H1 (cell line): Measurements from ENCODE around the gene FSD1L. TPM values are rescaled to one million over a fixed set of nuclear protein-coding genes. Genes with fewer than 3 reads are reported as not detected.

Experiments used
- CTCF ChIA-PET: fragments of 300-600 bp; sonication (Branson Sonifier 250); formaldehyde crosslinking; loops from one replicate; lab custom pipeline; 2021; ENCODE audit not compliant: partially characterized antibody; lab: Charles Lee
- POLR2A ChIA-PET: fragments of 300-600 bp; sonication (Branson Sonifier 250); formaldehyde crosslinking; loops from one replicate; lab custom pipeline; 2021; ENCODE audit warnings: inconsistent platforms; ENCODE audit not compliant: partially characterized antibody; lab: Charles Lee
- DNase-seq, 2 experiments: peaks; one replicate each; pipeline versions ENCODE4 v3.0.0 to v3.0.0-alpha.2; 2010 to 2022; ENCODE audit warnings: low spot score in 2 of 2, low read depth in 1 of 2, mixed read lengths in 1 of 2
- FAIRE-seq: peaks from 2 replicates; lab custom pipeline; 2011; peaks lifted over from hg19 to GRCh38; lab: Jason Lieb, UNC
- H2AFZ ChIP-seq: 2 replicates; pipeline ENCODE4 v1.8.1; 2012; ENCODE audit warnings: low read length, inconsistent platforms
- H2AK5ac ChIP-seq: 2 replicates; pipeline ENCODE4 v1.6.1; 2013; ENCODE audit warnings: low read depth, low read length
- H2BK120ac ChIP-seq: replicated peaks from 2 replicates; pipeline ENCODE3; 2013; ENCODE audit warnings: low read depth, low read length, inconsistent platforms
- H2BK12ac ChIP-seq: 2 replicates; pipeline ENCODE4 v1.6.1; 2013; ENCODE audit warnings: low read depth, low read length
- H2BK15ac ChIP-seq: 2 replicates; pipeline ENCODE4 v1.6.1; 2013; ENCODE audit warnings: low read length
- H2BK20ac ChIP-seq: 2 replicates; pipeline ENCODE4 v1.6.1; 2013; ENCODE audit warnings: low read length
- H2BK5ac ChIP-seq: 2 replicates; pipeline ENCODE4 v1.6.1; 2013; ENCODE audit warnings: low read depth, low read length
- H3K14ac ChIP-seq: 2 replicates; pipeline ENCODE4 v1.6.1; 2013; ENCODE audit warnings: inconsistent platforms; ENCODE audit not compliant: insufficient read length
- H3K18ac ChIP-seq: 2 replicates; pipeline ENCODE4 v1.6.1; 2013; ENCODE audit warnings: low read length; ENCODE audit errors: extremely low read depth
- H3K23ac ChIP-seq: 2 replicates; pipeline ENCODE4 v1.6.1; 2013; ENCODE audit warnings: inconsistent platforms; ENCODE audit not compliant: insufficient read length
- H3K23me2 ChIP-seq: 2 replicates; pipeline ENCODE4 v1.6.1; 2013; ENCODE audit warnings: low read depth, low read length
- H3K27ac ChIP-seq: 2 replicates; pipeline ENCODE4 v1.6.1; 2011; ENCODE audit warnings: low read depth, low read length, inconsistent platforms
- H3K27me3 ChIP-seq, 4 experiments: replicated peaks in 1 of 4; 1 replicate in 1 of 4; 2 replicates in 3 of 4; pipeline versions ENCODE4 v1.6.1 to v1.8.1; 2011 to 2013; ENCODE audit warnings: low read length in 3 of 4, mild to moderate bottlenecking in 3 of 4, inconsistent platforms in 2 of 4, mixed read lengths in 2 of 4, moderate library complexity in 1 of 4; ENCODE audit not compliant: control insufficient read depth in 3 of 4, insufficient read depth in 3 of 4; ENCODE audit errors: extremely low read depth in 1 of 4
- H3K36me3 ChIP-seq, 4 experiments: 2 replicates each; pipeline versions ENCODE4 v1.6.1 to v1.8.1; 2011 to 2013; ENCODE audit warnings: mild to moderate bottlenecking in 4 of 4, low read length in 3 of 4, moderate library complexity in 2 of 4, control low read depth in 1 of 4, inconsistent platforms in 1 of 4; ENCODE audit not compliant: insufficient read depth in 4 of 4, control insufficient read depth in 2 of 4
- H3K4ac ChIP-seq: replicated peaks from 2 replicates; pipeline ENCODE3; 2013; ENCODE audit warnings: low read length, low read depth, mixed read lengths, inconsistent platforms; ENCODE audit not compliant: insufficient read length
- H3K4me1 ChIP-seq, 4 experiments: replicated peaks in 1 of 4; 1 replicate in 1 of 4; 2 replicates in 3 of 4; pipeline versions ENCODE4 v1.6.1 to v1.8.1; 2011 to 2013; ENCODE audit warnings: low read length in 3 of 4, inconsistent platforms in 2 of 4, mixed read lengths in 1 of 4; ENCODE audit not compliant: insufficient read depth in 4 of 4, control insufficient read depth in 3 of 4
- H3K4me2 ChIP-seq, 2 experiments: 2 replicates each; pipeline versions ENCODE4 v1.6.1 to v1.8.1; 2011 to 2013; ENCODE audit warnings: low read depth in 2 of 2, low read length in 2 of 2, control low read depth in 1 of 2, inconsistent platforms in 1 of 2, mild to moderate bottlenecking in 1 of 2; ENCODE audit not compliant: insufficient read depth in 1 of 2
- H3K4me3 ChIP-seq, 4 experiments: fragments of 200-600, 300-600 bp in 1 of 4; sonication (generic), shearing (Covaris generic), sonication (Bioruptor Twin) in 1 of 4; 2 replicates each; pipeline versions ENCODE4 v1.5.1 to v1.8.1; 2011 to 2016; ENCODE audit warnings: low read length in 4 of 4, low read depth in 3 of 4, control low read depth in 2 of 4, inconsistent platforms in 2 of 4, mild to moderate bottlenecking in 2 of 4, mixed read lengths in 1 of 4, moderate library complexity in 1 of 4; ENCODE audit not compliant: insufficient read depth in 2 of 4; ENCODE audit errors: extremely low read depth in 1 of 4
- H3K56ac ChIP-seq: replicated peaks from 2 replicates; pipeline ENCODE3; 2013; ENCODE audit warnings: low read depth, mild to moderate bottlenecking, mixed read lengths, low read length, inconsistent platforms; ENCODE audit not compliant: insufficient read length
- H3K79me1 ChIP-seq: 2 replicates; pipeline ENCODE4 v1.6.1; 2013; ENCODE audit warnings: low read depth, low read length, control low read depth
- H3K79me2 ChIP-seq, 2 experiments: 2 replicates each; pipeline versions ENCODE4 v1.6.1 to v1.8.1; 2012 to 2013; ENCODE audit warnings: low read length in 2 of 2, mild to moderate bottlenecking in 2 of 2, inconsistent platforms in 1 of 2; ENCODE audit not compliant: insufficient read depth in 2 of 2, control insufficient read depth in 1 of 2
- H3K9ac ChIP-seq, 4 experiments: replicated peaks in 1 of 4; 1 replicate in 1 of 4; 2 replicates in 3 of 4; pipeline versions ENCODE4 v1.6.1 to v1.8.1; 2011 to 2013; ENCODE audit warnings: low read depth in 3 of 4, low read length in 3 of 4, control low read depth in 2 of 4, mild to moderate bottlenecking in 2 of 4, moderate library complexity in 2 of 4, inconsistent platforms in 1 of 4; ENCODE audit errors: extremely low read depth in 1 of 4
- H3K9me3 ChIP-seq, 2 experiments: 2 replicates each; pipeline versions ENCODE4 v1.6.1 to v1.8.1; 2012 to 2013; ENCODE audit warnings: mild to moderate bottlenecking in 2 of 2, moderate library complexity in 2 of 2, control low read depth in 1 of 2, inconsistent platforms in 1 of 2, low read depth in 1 of 2, low read length in 1 of 2, mixed read lengths in 1 of 2; ENCODE audit not compliant: insufficient read depth in 2 of 2
- H4K20me1 ChIP-seq, 2 experiments: replicated peaks in 1 of 2; 2 replicates each; pipeline versions ENCODE3 to v1.8.1; 2011 to 2013; ENCODE audit warnings: inconsistent platforms in 2 of 2, low read length in 2 of 2, mild to moderate bottlenecking in 1 of 2; ENCODE audit not compliant: insufficient read depth in 2 of 2, control insufficient read depth in 1 of 2
- H4K5ac ChIP-seq: 2 replicates; pipeline ENCODE4 v1.6.1; 2013; ENCODE audit warnings: low read length, low read depth, mixed read lengths, inconsistent platforms; ENCODE audit not compliant: insufficient read length
- H4K8ac ChIP-seq: 2 replicates; pipeline ENCODE4 v1.8.0; 2013; ENCODE audit warnings: mild to moderate bottlenecking, moderate library complexity, low read length, inconsistent platforms; ENCODE audit not compliant: insufficient read depth; ENCODE audit errors: extremely low read depth
- H4K91ac ChIP-seq: replicated peaks from 2 replicates; pipeline ENCODE3; 2013; ENCODE audit warnings: low read length, mixed read lengths, inconsistent platforms; ENCODE audit not compliant: insufficient read length
- CTBP2 ChIP-seq: IDR thresholded peaks from 2 replicates; pipeline ENCODE4 v1.7.0; 2011; ENCODE audit warnings: borderline replicate concordance, mild to moderate bottlenecking, moderate library complexity, mixed read lengths, low read length; ENCODE audit not compliant: insufficient read depth, insufficient read length
- EGR1 ChIP-seq: IDR thresholded peaks from 2 replicates; pipeline ENCODE4 v1.6.1; 2011; ENCODE audit warnings: low read depth, low read length, borderline replicate concordance
- MAFK ChIP-seq: IDR thresholded peaks from 2 replicates; pipeline ENCODE4 v1.6.1; 2012; ENCODE audit warnings: low read depth, mild to moderate bottlenecking, improper control_type of control experiment, low read length
- POLR2AphosphoS5 ChIP-seq: IDR thresholded peaks from 2 replicates; pipeline ENCODE4 v1.6.1; 2011; ENCODE audit warnings: low read depth, low read length
- POU5F1 ChIP-seq: IDR thresholded peaks from 2 replicates; pipeline ENCODE4 v1.6.1; 2011; ENCODE audit warnings: low read depth, mild to moderate bottlenecking, low read length, moderate library complexity
- RAD21 ChIP-seq, 2 experiments: IDR thresholded peaks in 1 of 2; conservative IDR thresholded peaks in 1 of 2; 2 replicates each; pipeline ENCODE4 v1.6.1; 2011; ENCODE audit warnings: low read depth in 2 of 2, low read length in 2 of 2, improper control_type of control experiment in 1 of 2, inconsistent platforms in 1 of 2, mild to moderate bottlenecking in 1 of 2, moderate library complexity in 1 of 2
- RFX5 ChIP-seq: IDR thresholded peaks from 2 replicates; pipeline ENCODE4 v1.6.1; 2011; ENCODE audit warnings: low read depth, low read length, improper control_type of control experiment, borderline replicate concordance
- RNF2 ChIP-seq: fragments of 200-900, 300-1000 bp; sonication (generic); IDR thresholded peaks from 2 replicates; pipeline ENCODE4 v1.7.1; 2016; ENCODE audit warnings: borderline replicate concordance, low read depth, mild to moderate bottlenecking, antibody characterized with exemption, low read length; ENCODE audit not compliant: poor library complexity, severe bottlenecking; ENCODE audit errors: missing control alignments
- SP2 ChIP-seq: IDR thresholded peaks from 2 replicates; pipeline ENCODE4 v1.6.1; 2012; ENCODE audit warnings: mild to moderate bottlenecking, low read length, inconsistent platforms
- SP4 ChIP-seq: IDR thresholded peaks from 2 replicates; pipeline ENCODE4 v1.6.1; 2012; ENCODE audit warnings: low read length, inconsistent platforms
- TAF7 ChIP-seq: optimal IDR thresholded peaks from 2 replicates; pipeline ENCODE3; 2011; ENCODE audit warnings: low read depth, mild to moderate bottlenecking, inconsistent platforms, low read length, moderate library complexity, borderline replicate concordance
- YY1 ChIP-seq: IDR thresholded peaks from 2 replicates; pipeline ENCODE4 v1.6.1; 2011; ENCODE audit warnings: low read depth, mild to moderate bottlenecking, low read length
- WGBS, 2 experiments: shearing (Covaris generic) in 1 of 2; methylation state at CpG; one replicate each; pipeline versions ENCODE4 v1.1.6 to v1.1.7; 2013 to 2015; ENCODE audit warnings: low lambda C conversion rate in 2 of 2, mixed read lengths in 2 of 2, inconsistent platforms in 1 of 2, low coverage in 1 of 2, missing lambda C conversion rate in 1 of 2; ENCODE audit not compliant: insufficient replicate concordance in 2 of 2, insufficient coverage in 1 of 2, insufficient read length in 1 of 2; ENCODE audit errors: extremely low coverage in 1 of 2, missing lambda C conversion rate in 1 of 2; 5-methylcytosine and 5-hydroxymethylcytosine counted together
- polyA plus RNA-seq, 7 experiments: library from polyadenylated mRNA; depleted of rRNA in 3 of 7; stranded (reverse) in 5 of 7; unstranded in 2 of 7; fragments of >200 nt in 5 of 7; fragments of 200-250 nt in 2 of 7; gene quantifications; 1 replicate in 5 of 7; 2 replicates in 1 of 7; 4 replicates in 1 of 7; pipeline versions ENCODE4 v1.2.1 to v1.2.3, GENCODE V29; 2011 to 2013; ENCODE audit warnings: missing spikeins in 2 of 7, mixed read lengths in 2 of 7
- total RNA-seq: library from RNA; stranded (reverse); fragmentation: NEBNext Ultra II Directional; extraction: Animal tissue kit (Norgen Biotek cat#: 25700); gene quantifications from 2 replicates; pipeline ENCODE4 v1.2.1, GENCODE V29; 2021
- TF ChIP-seq, protein P1 (sequence below): IDR thresholded peaks from 2 replicates; pipeline ENCODE4 v1.6.1; 2011; ENCODE audit warnings: low read depth, mild to moderate bottlenecking, low read length; ENCODE audit not compliant: insufficient read depth

FSD1L gene
- total and polyA plus RNA-seq, 2 of the 8 experiments (the other 6 are each of a cell fraction or from before 2014, with no cell fraction given), result 0.91 to 4.8 TPM

GRCh38 chr9:105459336-105459735 lies 11.5 kb downstream of the FSD1L start:
- ChIA-PET CTCF (interaction anchor here (0.8 to 1.1 kb wide), 2 partner anchors 17 to 34 kb away, joined by 3 to 4 read pairs; no protein-coding TSS in a partner anchor), POLR2A (interaction anchor here (0.7 kb wide), 1 partner anchor 12 kb away, joined by 3 read pairs; no protein-coding TSS in a partner anchor)
- no peak overlapping the region for H2BK120ac ChIP-seq
- H3K36me3 ChIP-seq, result peaks cover 0 to under 1% (median 0%) of the 10 kb centered on the region in 4 experiments; a peak in 2 of 8 replicates
- H3K9ac ChIP-seq, result no peak overlapping the region
- no peak overlapping the region for H4K91ac ChIP-seq
- H2BK5ac ChIP-seq, result no peak overlapping the region
- no peak overlapping the region for H2BK20ac ChIP-seq
- H3K79me2 ChIP-seq, result peaks cover 0 to 68% of the 10 kb centered on the region in 2 experiments; a peak in 3 of 4 replicates
- no peak overlapping the region for H2AK5ac ChIP-seq
- H3K79me1 ChIP-seq, result peaks cover 12% of the 10 kb centered on the region
- peaks cover 0 to 12% (median 5%) of the 10 kb centered on the region in 4 experiments; a peak in 5 of 7 replicates for H3K4me1 ChIP-seq
- H3K27me3 ChIP-seq, result no peaks in the 10 kb centered on the region
- no peak overlapping the region for H3K18ac ChIP-seq
- H3K23me2 ChIP-seq, result no peaks in the 10 kb centered on the region
- H3K56ac ChIP-seq, result no peak overlapping the region
- no peaks in the 10 kb centered on the region for H3K9me3 ChIP-seq
- peaks cover 0 to 8% of the 10 kb centered on the region in 2 experiments for H4K20me1 ChIP-seq
- DNase-seq, result no peak
- H4K8ac ChIP-seq, result no peak overlapping the region
- no peak overlapping the region for H3K14ac ChIP-seq
- H3K4ac ChIP-seq, result no peak overlapping the region
- no peak overlapping the region for H4K5ac ChIP-seq
- no peak for FAIRE-seq
- WGBS, 2 experiments, result 89% methylated on average over 2 of the region's 2 CpGs; no CpG with 5 or more reads in 1 of the 2 experiments
- H2BK15ac ChIP-seq, result no peak overlapping the region
- no peak overlapping the region for H3K27ac ChIP-seq
- no peak overlapping the region for H3K23ac ChIP-seq
- no peak overlapping the region for H3K4me2 ChIP-seq
- no peak overlapping the region for H3K4me3 ChIP-seq
- H2BK12ac ChIP-seq, result no peak overlapping the region
- no peak overlapping the region for H2AFZ ChIP-seq
- TF ChIP-seq SP4 (no peak), RNF2 (no peak), RFX5 (no peak), EGR1 (no peak), CTBP2 (no peak), SP2 (no peak), YY1 (no peak), RAD21 (IDR thresholded peaks at IDR 0.05 in 1 of 2, conservative IDR thresholded peaks at IDR 0.05 in 1 of 2; ENCODE audit: low read depth in 2 of 2, low read length in 2 of 2) (no peak), TAF7 (no peak), POLR2AphosphoS5 (no peak), MAFK (no peak), POU5F1 (no peak)
- TF ChIP-seq, protein P1, sequence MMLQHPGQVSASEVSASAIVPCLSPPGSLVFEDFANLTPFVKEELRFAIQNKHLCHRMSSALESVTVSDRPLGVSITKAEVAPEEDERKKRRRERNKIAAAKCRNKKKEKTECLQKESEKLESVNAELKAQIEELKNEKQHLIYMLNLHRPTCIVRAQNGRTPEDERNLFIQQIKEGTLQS, result no peak
